HUES6 (cell line): ENCODE data around the gene SLC36A3.
"Not testable (repeated sequence)": the region's sequence is repeated elsewhere in the genome, so short reads cannot be mapped to it uniquely, and the experiment has no call there.

ENCODE experiments used
- H3K27ac ChIP-seq: 2 replicates; pipeline ENCODE4 v1.7.0; 2013; ENCODE audit warnings: low read depth, mild to moderate bottlenecking, low read length, inconsistent platforms
- H3K27me3 ChIP-seq: 2 replicates; pipeline ENCODE4 v1.6.1; 2013; ENCODE audit warnings: low read length; ENCODE audit not compliant: control insufficient read depth, insufficient read depth
- H3K36me3 ChIP-seq: 2 replicates; pipeline ENCODE4 v1.6.1; 2013; ENCODE audit warnings: low read length; ENCODE audit not compliant: control insufficient read depth, insufficient read depth
- H3K4me1 ChIP-seq: 2 replicates; pipeline ENCODE4 v1.6.1; 2013; ENCODE audit warnings: low read length; ENCODE audit not compliant: control insufficient read depth, insufficient read depth
- H3K4me3 ChIP-seq: 2 replicates; pipeline ENCODE4 v1.5.1; 2013; ENCODE audit warnings: low read depth, low read length
- H3K9ac ChIP-seq: one replicate; pipeline ENCODE4 v1.6.1; 2013; ENCODE audit warnings: mild to moderate bottlenecking, low read length
- H3K9me3 ChIP-seq: 2 replicates; pipeline ENCODE4 v1.6.1; 2013; ENCODE audit warnings: low read depth, low read length; ENCODE audit not compliant: control insufficient read depth, insufficient read depth

Gene SLC36A3

DNA sequence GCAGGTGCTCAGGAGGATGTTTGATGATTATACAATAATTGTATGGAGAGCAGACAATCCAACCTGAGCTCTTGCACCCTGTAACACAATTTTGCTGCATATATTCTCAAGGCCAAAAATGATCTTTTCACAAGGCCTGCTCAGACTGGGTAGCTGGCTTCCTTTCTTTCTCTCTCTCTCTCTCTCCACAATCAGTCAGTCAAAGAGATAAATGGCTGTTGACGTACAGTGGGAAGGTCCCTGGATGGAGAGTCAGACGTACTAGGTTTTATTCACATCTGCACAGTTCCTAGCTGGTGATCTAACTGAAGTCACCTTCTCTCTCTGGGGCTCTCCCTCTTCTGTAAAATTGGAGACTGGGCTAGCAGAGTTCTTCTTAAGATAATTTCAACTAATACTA is 24.0 kb upstream of the SLC36A3 start:
- H3K9me3 ChIP-seq = no peaks in the 10 kb centered on the region
- H3K36me3 ChIP-seq = no peaks in the 10 kb centered on the region
- H3K9ac ChIP-seq = no peak overlapping the region
- no peak overlapping the region for H3K27ac ChIP-seq
- no peak overlapping the region for H3K4me3 ChIP-seq
- no peaks in the 10 kb centered on the region for H3K27me3 ChIP-seq
- no peaks in the 10 kb centered on the region for H3K4me1 ChIP-seq

GRCh38 chr5:151326266-151326665 is 22.7 kb upstream of the SLC36A3 start:
- Histone ChIP-seq H3K36me3 (no peaks in the 10 kb centered on the region), H3K4me3 (no peak overlapping the region), H3K27ac (no peak overlapping the region), H3K27me3 (no peaks in the 10 kb centered on the region), H3K4me1 (no peaks in the 10 kb centered on the region), H3K9me3 (no peaks in the 10 kb centered on the region), H3K9ac (no peak overlapping the region)

DNA sequence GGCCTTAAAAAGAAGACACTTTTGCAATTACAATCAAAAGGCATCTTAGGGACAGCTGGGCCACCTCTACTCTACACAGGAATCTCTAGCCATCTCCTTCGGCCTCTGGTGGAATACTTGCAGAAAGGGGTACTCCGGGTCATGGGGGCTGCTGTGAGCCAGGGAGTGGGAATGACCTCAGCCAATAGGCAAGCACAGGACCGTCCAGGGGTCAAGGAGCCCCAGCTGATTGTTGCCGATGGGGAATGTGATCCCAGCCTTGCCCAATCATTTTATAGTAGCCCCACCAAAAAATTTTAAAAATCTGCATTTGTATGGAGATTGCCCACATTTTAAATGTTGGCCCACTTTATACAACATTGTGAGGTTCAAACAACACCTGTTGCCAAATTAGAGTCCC is 16.9 kb upstream of the SLC36A3 start:
- no peaks in the 10 kb centered on the region for H3K36me3 ChIP-seq

GRCh38 chr5:151318850-151319732 is 15.5 kb upstream of the SLC36A3 start:
- H3K27me3 ChIP-seq = no peaks in the 10 kb centered on the region
- H3K36me3 ChIP-seq = no peaks in the 10 kb centered on the region
- no peak overlapping the region for H3K27ac ChIP-seq
- H3K4me1 ChIP-seq = no peaks in the 10 kb centered on the region
- no peak overlapping the region for H3K9ac ChIP-seq
- H3K4me3 ChIP-seq = no peak overlapping the region
- no peaks in the 10 kb centered on the region for H3K9me3 ChIP-seq

More for the DNA sequence above, 16.9 kb upstream of the SLC36A3 start:
- no peaks in the 10 kb centered on the region for H3K27me3 ChIP-seq
- no peaks in the 10 kb centered on the region for H3K4me1 ChIP-seq
- no peak overlapping the region for H3K27ac ChIP-seq
- H3K4me3 ChIP-seq = no peak overlapping the region
- no peaks in the 10 kb centered on the region for H3K9me3 ChIP-seq
- no peak overlapping the region for H3K9ac ChIP-seq

DNA sequence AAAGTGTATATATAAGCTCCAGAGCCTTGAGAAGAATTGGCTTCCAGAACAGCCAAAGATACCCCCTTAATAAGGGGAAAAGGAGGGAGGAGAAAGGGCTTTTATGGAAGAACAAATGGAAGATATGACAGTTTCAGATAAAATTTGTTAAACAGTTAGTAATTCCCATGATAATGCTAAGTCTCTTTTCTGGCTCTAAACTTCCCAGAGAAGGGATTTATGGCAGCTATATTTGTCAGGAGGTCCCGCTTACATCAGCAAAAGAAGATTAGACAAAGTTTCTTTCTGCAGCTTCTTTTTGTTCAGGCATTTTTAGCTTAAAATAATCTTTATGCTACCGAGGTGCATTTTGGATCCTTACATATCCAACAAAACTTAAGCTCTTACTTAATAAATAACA is 14.3 kb upstream of the SLC36A3 start:
- Histone ChIP-seq H3K36me3 (no peaks in the 10 kb centered on the region), H3K4me1 (peaks cover 5% of the 10 kb centered on the region), H3K9me3 (no peaks in the 10 kb centered on the region), H3K4me3 (no peak overlapping the region), H3K27me3 (no peaks in the 10 kb centered on the region), H3K27ac (no peak overlapping the region), H3K9ac (no peak overlapping the region)

GRCh38 chr5:151315998-151316597 is 12.5 kb upstream of the SLC36A3 start:
- H3K4me1 ChIP-seq = peaks cover 7% of the 10 kb centered on the region

GRCh38 chr5:151313357-151313756 is 9.8 kb upstream of the SLC36A3 start:
- no peak overlapping the region for H3K27ac ChIP-seq
- H3K4me3 ChIP-seq = no peak overlapping the region
- peaks cover 7% of the 10 kb centered on the region for H3K4me1 ChIP-seq
- H3K9me3 ChIP-seq = no peaks in the 10 kb centered on the region; the same call in 1 of the 2 replicates
- no peaks in the 10 kb centered on the region for H3K27me3 ChIP-seq
- H3K9ac ChIP-seq = no peak overlapping the region
- no peaks in the 10 kb centered on the region for H3K36me3 ChIP-seq

More at GRCh38 chr5:151315998-151316597, 12.5 kb upstream of the SLC36A3 start:
- no peaks in the 10 kb centered on the region for H3K9me3 ChIP-seq
- H3K27me3 ChIP-seq = no peaks in the 10 kb centered on the region
- H3K27ac ChIP-seq = no peak overlapping the region
- no peak overlapping the region for H3K9ac ChIP-seq
- H3K36me3 ChIP-seq = no peaks in the 10 kb centered on the region
- no peak overlapping the region for H3K4me3 ChIP-seq

GRCh38 chr5:151312756-151313324 is 9.3 kb upstream of the SLC36A3 start:
- no peak overlapping the region for H3K9ac ChIP-seq
- no peaks in the 10 kb centered on the region; the same call in 1 of the 2 replicates for H3K9me3 ChIP-seq
- no peak overlapping the region for H3K27ac ChIP-seq
- H3K4me1 ChIP-seq = peaks cover 7% of the 10 kb centered on the region
- H3K27me3 ChIP-seq = no peaks in the 10 kb centered on the region
- no peak overlapping the region for H3K4me3 ChIP-seq
- H3K36me3 ChIP-seq = no peaks in the 10 kb centered on the region

GRCh38 chr5:151310932-151311331 is 7.4 kb upstream of the SLC36A3 start:
- no peaks in the 10 kb centered on the region for H3K27me3 ChIP-seq
- no peak overlapping the region for H3K9ac ChIP-seq
- H3K9me3 ChIP-seq = no peaks in the 10 kb centered on the region; the same call in 1 of the 2 replicates

DNA sequence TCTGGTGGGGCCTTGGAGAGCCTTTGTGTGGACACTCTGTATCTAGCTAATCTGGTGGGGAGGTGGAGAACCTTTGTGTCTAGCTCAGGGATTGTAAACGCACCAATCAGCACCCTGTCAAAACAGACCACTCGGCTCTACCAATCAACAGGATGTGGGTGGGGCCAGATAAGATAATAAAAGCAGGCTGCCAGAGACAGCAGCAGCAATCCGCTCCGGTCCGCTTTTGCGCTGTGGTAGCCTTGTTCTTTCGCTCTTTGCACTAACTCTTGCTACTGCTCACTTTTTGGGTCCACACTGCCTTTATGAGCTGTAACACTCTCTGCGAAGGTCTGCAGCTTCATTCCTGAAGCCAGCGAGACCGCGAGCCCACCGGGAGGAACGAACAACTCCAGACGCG is 6.3 kb upstream of the SLC36A3 start:
- H3K9ac ChIP-seq, H3K27me3 ChIP-seq, H3K27ac ChIP-seq, H3K4me1 ChIP-seq, H3K36me3 ChIP-seq, H3K4me3 ChIP-seq, H3K9me3 ChIP-seq: not testable (repeated sequence)

More at GRCh38 chr5:151310932-151311331, 7.4 kb upstream of the SLC36A3 start:
- Histone ChIP-seq H3K4me3 (no peak overlapping the region), H3K4me1 (peaks cover 7% of the 10 kb centered on the region), H3K27ac (no peak overlapping the region), H3K36me3 (no peaks in the 10 kb centered on the region)

DNA sequence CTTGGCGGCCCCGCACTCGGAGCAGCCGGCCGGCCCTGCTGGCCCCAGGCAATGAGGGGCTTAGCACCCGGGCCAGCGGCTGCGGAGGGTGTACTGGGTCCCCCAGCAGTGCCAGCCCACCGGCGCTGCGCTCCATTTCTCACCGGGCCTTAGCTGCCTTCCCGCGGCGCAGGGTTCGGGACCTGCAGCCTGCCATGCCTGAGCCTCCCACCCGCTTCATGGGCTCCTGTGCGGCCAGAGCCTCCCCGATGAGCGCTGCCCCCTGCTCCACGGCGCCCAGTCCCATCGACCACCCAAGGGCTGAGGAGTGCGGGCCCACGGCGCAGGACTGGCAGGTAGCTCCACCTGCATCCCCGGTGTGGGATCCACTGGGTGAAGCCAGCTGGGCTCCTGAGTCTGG is 5.7 kb upstream of the SLC36A3 start:
- H3K4me3 ChIP-seq, H3K27me3 ChIP-seq, H3K9ac ChIP-seq, H3K27ac ChIP-seq, H3K9me3 ChIP-seq, H3K4me1 ChIP-seq, H3K36me3 ChIP-seq: not testable (repeated sequence)
